HPDE6-E6E7 (cell line): ENCODE results near the gene SPIRE2.
"Not testable (repeated sequence)": the region's sequence is repeated elsewhere in the genome, so short reads cannot be mapped to it uniquely, and the experiment has no call there.

Experiments used
- DNase-seq: peaks from one replicate; pipeline ENCODE4 v3.0.0; 2011; ENCODE audit warnings: missing footprints; ENCODE audit errors: extremely low spot score

Gene SPIRE2, protein sequence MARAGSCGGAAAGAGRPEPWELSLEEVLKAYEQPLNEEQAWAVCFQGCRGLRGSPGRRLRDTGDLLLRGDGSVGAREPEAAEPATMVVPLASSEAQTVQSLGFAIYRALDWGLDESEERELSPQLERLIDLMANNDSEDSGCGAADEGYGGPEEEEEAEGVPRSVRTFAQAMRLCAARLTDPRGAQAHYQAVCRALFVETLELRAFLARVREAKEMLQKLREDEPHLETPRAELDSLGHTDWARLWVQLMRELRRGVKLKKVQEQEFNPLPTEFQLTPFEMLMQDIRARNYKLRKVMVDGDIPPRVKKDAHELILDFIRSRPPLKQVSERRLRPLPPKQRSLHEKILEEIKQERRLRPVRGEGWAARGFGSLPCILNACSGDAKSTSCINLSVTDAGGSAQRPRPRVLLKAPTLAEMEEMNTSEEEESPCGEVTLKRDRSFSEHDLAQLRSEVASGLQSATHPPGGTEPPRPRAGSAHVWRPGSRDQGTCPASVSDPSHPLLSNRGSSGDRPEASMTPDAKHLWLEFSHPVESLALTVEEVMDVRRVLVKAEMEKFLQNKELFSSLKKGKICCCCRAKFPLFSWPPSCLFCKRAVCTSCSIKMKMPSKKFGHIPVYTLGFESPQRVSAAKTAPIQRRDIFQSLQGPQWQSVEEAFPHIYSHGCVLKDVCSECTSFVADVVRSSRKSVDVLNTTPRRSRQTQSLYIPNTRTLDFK

DNA sequence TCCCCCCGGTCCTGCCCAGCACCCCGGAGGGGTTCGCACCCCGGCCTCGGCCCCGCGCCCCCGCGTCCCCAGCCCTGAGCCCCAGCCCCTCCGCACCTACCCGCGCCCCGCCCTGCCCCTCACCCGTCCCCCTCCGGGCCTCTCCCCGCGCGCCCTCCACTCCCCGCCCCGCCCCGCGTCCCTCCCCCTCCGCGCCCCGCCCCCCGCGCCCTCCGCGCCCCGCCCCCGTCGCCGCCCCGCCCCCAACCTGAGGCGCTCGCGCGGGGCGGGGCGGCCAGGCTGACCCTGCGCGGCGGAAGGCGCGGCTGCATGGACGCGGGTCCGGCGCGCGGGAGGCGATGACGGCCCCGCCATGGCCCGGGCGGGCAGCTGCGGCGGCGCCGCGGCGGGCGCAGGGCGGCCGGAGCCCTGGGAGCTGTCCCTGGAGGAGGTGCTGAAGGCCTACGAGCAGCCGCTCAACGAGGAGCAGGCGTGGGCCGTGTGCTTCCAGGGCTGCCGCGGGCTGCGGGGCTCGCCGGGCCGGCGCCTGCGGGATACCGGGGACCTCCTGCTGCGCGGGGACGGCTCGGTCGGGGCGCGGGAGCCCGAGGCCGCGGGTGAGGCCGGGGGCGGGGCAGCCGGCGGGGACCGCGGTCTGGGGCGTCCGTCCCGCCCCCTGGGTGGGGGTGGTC, at the start of gene SPIRE2:
Gene SPIRE2, plus strand, starts transcription at position 277 of the 671 bp plus-strand sequence. Its CDS starts 76 bp downstream, at position 353.
- peak; percentile 74 for DNase-seq

DNA sequence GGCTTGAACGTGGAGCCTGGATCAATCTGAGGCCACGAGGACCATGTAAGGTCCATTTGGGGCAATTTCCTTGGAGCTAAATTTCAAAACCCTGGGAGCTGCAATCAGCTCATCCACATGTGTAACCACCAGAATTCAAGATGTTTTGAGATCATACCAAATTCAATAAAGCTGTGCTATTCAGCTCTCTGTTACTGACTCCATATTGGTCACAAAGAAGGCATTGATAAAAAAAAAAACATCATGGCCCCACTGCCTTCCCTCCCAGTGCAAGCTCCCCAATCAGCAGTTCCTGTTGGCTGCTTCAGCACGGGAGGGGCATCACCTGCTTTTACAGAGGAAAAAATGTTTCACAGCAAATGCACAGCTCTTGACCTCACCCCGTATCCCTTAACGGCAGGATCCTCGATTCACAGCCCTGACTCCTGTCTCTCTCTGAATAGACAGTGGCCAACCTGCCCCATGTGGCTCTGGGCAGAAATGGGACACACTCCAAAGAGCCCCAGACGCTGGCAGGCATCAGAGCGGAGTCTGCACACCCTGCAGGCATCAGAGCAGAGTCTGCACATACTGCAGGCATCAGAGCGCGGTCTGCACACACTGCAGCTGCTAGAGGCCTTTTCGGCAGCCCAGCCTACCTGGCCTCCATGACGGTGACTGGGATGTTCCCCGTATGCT, 48.9 kb upstream of the SPIRE2 start:
- DNase-seq: no peak

DNA sequence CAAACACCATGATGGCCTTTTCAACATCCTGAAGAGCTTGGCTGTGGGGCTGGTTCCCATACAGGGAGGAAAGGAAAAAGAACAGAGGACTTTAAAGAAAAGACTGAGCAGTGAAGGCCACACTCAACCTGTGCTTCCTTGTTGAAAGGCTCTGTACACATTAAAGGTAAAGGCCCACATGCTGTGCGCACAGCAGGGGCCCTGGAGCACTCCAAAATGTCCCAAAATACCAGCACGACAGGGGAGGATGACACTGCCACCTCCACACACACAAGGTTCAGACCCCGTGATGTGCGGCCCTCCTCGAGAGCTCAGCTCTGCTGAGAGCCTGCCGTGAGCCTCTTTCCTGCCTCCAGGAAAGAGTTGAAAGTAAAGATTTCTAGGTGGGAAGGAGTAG, 48.4 kb upstream of the SPIRE2 start:
- DNase-seq: no peak

DNA sequence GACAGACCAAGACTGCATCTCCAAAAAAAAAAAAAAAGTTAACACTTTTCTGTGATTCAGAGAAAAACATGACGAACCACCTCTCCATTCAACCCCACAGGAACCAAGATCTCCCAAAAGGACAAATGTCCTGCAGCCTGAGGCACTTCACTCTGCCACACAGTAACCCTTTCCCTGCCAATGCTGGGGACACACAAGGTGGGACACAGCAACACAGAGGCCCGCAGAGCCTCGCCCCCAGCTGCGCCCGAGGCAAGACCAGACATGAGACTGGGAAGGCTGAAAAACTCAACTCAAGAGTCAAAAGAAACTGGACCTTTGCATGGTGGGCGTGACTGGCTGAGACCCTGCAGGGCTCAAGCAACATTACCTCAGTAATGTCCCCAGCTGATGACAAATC, 45.8 kb upstream of the SPIRE2 start:
- no peak for DNase-seq

DNA sequence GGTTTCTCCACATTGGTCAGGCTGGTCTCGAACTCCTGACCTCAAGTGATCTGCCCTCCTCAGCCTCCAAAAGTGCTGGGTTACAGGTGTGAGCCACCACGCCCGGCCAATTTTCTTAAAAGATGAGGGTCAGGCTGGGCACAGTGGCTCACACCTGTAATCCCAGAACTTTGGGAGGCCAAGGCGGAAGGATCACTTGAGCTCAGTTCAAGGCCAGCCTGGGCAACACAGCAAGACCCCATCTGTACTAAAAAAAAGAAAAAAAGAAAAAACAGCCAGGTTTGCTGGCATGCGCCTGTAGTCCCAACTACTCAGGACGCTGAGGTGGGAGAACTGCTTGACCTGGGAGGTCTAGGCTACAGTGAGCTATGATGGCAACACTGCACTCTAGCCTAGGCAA, 44.3 kb upstream of the SPIRE2 start:
- DNase-seq: not testable (repeated sequence)

DNA sequence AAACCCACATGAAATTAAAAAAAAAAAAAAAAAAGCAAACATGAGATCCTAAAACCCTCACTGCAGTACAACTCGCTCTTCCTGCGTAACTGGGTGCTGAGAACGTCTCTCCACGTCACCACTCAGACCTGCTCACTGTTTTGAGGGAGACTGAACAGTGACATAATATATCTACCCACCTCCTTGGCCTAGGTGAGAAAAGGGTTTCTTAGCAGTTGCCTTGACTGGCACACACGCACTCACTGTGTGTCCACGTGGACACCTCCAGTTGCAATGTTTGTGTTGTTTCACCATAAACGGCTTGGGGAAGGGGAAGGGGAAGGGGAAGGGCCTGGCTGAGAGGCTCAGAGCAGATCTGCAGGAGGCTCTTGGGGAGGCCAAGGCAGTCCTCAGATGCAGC, 43.9 kb upstream of the SPIRE2 start:
- no peak for DNase-seq

DNA sequence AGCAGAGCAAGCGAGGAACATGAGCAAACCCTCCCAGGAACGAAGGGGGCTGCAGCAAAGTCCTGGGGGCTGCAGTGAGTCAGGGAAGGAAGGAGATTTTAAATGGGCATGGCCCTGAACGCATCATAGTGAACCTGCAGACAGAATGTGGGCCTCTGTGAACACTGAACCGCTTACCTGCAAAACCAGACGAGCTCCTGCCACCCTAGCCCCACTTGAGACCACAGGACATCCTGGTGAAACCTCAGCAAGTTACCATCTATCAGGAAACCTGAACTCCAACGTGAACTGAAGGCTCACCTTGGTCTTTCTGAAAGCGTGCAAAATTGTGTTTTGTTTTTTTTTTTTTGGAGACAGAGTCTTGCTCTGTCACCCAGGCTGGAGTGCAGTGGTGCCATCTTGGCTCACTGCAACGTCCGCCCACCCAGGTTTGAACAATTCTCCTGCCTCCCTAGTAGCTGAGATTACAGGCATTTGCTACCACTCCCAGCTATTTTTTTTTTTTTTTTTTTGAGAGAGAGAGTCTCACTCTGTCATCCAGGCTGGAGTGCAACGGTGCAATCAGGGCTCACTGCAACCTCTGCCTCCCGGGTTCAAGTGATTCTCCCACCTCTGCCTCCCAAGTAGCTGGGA, 42.6 kb upstream of the SPIRE2 start:
- no peak for DNase-seq

DNA sequence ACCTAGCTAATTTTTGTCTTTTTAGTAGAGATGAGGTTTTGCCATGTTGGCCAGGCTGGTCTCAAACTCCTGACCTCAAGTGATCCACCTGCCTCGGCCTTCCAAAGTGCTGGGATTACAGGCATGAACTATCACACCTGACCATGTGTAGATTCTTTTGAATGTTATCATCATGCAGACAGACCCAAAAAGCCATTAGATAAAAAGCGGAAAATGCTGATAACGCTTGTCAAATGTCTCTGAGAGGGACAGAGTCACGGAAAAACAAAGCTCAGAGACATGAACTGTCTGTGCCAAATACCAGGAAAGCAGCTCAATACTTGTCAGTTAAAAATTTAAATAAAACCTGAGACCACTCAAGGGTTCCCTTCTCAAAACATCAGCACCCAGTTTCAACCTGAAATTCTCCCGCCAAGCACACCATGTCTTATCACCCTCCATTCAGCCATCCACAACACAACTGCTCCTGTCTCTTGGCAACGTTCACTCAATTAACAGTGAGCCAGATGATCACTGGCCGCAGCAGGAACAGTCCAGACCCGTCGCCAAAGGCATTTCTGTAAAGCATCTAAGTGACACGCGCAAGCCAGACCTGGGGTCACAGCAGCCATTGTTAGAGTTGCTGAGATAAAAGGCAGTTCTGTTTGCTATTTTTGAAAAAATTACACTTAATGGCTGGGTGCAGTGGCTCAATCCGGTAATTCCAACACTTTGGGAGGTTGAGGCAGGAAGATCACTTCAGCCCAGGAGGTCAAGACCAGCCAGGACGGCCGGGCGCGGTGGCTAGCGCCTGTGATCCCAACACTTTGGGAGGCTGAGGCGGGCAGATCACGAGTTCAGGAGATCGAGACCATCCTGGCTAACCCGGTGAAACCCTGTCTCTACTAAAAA, 41.6 kb upstream of the SPIRE2 start:
- no peak for DNase-seq

DNA sequence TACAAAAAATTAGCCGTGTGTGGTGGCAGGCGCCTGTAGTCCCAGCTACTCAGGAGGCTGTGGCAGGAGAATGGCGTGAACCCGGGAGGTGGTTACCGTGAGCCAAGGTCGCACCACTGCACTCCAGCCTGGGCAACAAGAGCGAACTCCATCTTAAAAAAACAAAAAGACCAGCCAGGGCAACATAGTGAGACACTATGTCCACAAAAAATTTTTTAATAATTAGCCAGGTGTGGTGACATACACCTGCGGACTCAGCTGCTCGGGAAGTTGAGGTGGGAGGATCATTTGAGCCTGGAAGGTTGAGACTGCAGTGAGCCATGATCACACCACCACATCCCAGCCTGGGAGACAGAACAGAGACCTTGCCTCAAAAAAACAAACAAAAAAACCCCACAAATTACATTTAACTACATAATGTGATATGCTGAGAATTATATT, 40.9 kb upstream of the SPIRE2 start:
- no peak for DNase-seq

DNA sequence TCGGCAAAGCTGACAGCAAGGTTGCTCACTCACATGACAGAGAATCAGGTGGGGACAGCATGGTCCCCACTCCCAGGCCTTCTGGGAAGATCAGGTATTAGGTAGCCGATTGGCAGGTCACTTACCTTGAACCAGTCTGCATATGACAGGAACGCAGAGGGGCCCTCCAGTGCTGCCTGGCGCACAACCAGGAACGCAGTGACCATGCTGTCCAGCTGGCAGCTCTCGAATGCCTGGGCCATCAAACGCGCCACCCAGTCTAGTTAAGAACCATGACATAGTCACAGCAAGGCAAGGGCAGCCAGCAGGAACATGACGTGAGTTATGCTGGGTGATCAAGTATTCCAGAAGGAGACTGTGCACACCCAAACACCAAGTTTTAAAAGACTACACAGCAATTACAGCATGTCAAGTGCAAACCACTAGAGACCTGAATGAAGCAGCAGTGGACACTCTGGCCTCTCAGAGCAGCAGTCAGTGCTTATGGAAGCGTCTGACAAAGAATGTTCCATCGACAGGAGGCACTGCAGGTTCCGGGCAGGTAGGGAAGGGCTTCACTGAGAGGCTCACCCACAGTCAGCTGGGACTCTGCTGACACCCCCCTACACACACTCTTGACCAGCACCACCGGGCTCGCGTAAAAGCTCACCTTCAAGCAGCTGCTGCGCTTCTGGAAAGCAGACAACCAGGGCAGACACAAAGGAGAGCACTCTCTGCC, 36.8 kb upstream of the SPIRE2 start:
- DNase-seq: no peak

DNA sequence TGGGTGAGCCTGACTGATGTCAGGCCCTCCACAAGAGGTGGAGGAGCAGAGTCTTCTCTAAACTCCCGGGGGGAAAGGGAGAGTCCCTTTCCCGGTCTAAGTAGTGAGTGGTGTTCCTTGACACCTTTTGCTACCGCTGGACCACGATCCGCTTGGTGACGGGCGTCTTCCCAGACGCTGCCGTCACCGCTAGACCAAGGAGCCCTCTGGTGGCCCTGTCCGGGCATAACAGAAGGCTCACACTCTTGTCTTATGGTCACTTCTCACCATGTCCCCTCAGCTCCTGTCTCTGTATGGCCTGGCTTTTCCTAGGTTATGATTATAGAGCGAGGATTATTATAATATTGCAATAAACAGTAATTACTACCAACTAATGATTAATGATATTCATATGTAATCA, 35.2 kb upstream of the SPIRE2 start:
- not testable (repeated sequence) for DNase-seq

DNA sequence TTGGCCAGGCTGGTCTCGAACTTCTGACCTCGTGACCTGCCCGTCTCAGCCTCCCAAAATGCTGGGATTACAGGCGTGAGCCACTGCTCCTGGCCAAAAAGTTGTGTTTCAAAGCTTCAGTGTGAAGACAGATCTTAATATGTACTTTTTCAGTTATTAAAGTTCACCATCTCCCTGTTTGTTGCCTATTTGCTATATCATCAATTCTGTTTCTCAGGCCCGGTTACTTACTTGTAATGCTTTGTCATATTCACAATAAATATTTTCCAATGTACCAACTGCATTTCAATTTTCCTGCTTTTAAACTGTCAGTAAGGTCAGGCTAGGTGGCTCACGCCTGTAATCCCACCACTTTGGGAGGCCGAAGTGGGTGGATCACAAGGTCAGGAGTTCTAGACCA, 34.3 kb upstream of the SPIRE2 start:
- no peak for DNase-seq

DNA sequence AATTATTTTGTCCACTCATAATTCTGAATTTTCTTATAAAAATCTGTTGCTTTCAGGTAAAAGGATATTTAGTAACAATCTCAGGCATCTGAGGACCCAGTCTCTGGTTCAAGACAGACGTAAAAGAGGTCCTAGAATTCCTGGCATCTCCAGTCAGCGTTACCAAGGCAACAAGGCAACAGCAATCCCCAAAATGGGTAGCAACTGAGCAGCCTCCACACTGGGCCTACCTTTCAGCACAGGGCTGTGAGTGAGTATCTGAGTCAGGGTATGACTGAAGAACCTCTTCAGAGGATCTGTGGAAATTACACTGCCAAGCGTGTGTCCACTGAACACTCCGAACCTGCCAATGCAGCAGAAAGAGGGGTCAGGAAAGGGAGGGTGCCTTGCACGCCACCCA, 32.6 kb upstream of the SPIRE2 start:
- DNase-seq: no peak

DNA sequence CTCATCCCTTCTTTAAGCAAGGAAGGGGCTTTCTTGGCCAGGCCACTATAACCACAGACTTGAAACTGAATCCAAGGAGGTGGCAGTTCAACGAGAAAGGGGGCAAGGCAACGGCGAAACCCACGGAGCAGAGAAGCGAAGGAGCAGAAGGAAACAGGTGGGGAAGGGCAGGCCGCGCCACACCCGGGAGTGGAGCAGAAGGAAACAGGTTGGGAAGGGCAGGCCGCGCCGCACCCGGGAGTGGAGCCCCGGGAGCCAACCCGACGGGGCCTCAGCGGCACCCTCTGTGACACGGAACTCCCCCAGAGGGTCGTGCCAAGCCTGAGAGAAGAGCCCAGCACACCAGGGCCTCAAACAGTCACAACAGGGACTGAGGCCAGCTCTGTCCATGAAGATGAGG, 32.2 kb upstream of the SPIRE2 start:
- no peak for DNase-seq

DNA sequence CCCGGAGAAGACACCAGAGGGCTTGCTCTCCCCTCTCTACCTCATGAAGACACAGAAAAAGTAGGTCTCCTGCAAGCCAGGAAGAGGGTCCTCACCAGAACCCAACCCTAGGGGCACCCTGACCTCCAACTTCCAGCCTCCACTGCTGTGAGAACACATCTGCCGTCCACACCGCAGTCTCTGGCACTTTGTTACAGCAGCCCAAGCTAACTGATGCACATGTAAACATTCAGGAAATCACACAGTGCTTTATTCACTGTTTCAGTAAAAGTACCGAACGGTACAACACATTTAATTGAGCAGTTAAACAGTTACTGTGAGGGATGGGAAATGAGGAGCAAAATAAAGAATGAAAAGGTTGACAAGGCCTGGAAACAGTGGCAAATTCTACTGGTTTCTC, 30.1 kb upstream of the SPIRE2 start:
- no peak for DNase-seq

DNA sequence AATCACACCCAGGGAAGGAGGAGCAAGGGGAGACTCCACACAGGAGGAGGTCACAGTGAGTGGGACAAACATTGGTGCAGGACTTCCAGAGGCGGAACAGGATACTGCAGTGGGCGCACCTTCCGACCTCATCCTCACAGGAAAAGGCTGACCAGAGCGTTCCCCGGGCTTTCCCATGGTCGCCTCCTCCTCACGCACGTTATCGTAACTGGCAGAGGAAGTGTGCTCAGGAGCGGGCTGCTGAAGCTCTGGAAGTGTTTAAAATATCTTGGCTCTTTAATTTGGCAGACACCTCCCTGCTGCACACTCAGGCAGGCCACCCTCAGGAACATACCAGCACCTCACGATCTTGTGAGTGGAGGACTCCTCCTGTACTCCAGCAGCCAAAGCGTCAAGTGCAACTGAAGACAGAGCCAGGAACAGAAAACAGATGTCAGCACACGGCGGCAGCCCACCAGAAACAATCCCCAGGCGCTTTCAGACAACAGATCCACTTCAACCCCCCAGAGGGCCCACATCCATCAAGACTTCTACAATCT, 29.4 kb upstream of the SPIRE2 start:
- DNase-seq: no peak

DNA sequence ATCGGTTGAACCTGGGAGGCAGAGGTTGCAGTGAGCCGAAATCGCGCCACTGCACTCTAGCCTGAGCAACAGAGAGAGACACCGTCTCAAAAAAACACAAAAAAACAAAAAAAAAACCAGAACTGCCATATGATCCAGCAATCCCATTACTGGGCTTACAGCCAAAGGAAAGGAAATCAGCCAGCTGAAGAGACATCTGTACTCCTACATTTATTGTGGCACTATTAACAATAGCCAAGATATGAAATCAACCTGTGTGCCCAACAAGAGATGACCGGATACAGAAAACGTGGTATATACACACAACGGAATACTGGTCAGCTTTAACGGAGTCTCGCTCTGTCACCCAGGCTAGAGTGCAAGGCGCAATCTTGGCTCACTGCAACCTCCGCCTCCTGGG, 26.5 kb upstream of the SPIRE2 start:
- DNase-seq: no peak

DNA sequence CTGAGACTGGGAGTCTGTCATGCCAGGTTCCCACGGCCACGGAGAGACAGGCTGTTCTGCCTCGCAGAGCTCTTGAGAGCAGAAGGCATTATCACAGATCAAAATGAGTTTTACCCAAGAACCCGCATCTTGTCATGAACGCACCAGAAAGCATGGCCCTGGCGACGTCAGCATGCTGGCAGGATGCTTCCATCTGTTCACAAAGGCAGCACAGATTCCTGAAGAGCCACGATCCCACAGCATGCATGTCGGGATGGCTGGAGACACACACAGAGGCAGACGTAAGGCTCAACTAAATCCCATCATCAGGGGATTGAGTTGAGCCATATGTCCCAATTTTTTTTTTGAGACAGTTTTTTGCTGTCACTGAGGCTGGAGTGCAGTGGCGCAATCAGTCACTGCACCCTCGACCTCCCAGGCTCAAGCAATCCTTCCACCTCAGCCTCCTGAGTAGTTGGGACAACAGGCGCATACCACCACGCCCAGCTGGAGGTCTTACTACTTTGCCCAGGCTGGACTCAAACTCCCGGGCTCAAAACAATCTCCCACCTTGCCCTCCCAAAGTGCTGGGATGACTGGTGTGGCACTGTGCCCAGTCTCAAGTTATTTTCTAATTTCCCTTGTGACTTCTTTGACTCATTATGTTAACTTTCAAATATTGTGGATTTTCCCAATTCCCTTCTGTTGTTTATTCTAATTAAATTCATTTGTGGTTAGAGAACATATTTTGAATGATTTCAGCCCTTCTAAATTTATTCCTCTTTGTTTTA, 23.0 kb upstream of the SPIRE2 start:
- DNase-seq: no peak
